SK-N-SH (cell line): ENCODE measurements around the gene RGS6. TPM values are rescaled to one million over a fixed set of nuclear protein-coding genes. Genes with fewer than 3 reads are reported as not detected.

Source experiments
- CTCF ChIA-PET: fragments of 300-600, 350-600 bp; formaldehyde crosslinking; extraction: SDS; loops from one replicate; lab custom pipeline; 2021; lab: Yijun Ruan, JAX
- POLR2A ChIA-PET: fragments of 350-600 bp; sonication (Branson Sonifier 250); formaldehyde crosslinking; extraction: SDS; loops from one replicate; lab custom pipeline; 2020; ENCODE audit warnings: antibody characterized with exemption, inconsistent platforms; lab: Yijun Ruan, JAX
- DNase-seq: peaks from one replicate; pipeline ENCODE4 v3.0.0; 2012
- H2AFZ ChIP-seq: fragments of 200-600 bp; sonication (generic); 2 replicates; pipeline ENCODE4 v1.8.1; 2016; ENCODE audit warnings: antibody characterized with exemption, mild to moderate bottlenecking, low read depth
- H3F3A ChIP-seq: fragments of 200-600 bp; sonication (generic); replicated peaks from 2 replicates; pipeline ENCODE3; 2016; ENCODE audit warnings: antibody characterized with exemption, mild to moderate bottlenecking; ENCODE audit not compliant: insufficient read depth
- H3K27ac ChIP-seq, 2 experiments: fragments of 200-500 bp in 1 of 2; fragments of 200-600 bp in 1 of 2; sonication (Bioruptor generic) in 1 of 2; sonication (generic), shearing (Covaris generic) in 1 of 2; 2 replicates each; pipeline versions ENCODE4 v1.5.1 to v1.6.1; 2014 to 2016; ENCODE audit warnings: low read depth in 2 of 2, inconsistent platforms in 1 of 2, low read length in 1 of 2, mild to moderate bottlenecking in 1 of 2, mixed read lengths in 1 of 2
- H3K27me3 ChIP-seq: fragments of 200-600 bp; sonication (generic), shearing (Covaris generic); 2 replicates; pipeline ENCODE4 v1.6.1; 2016; ENCODE audit warnings: mixed run types; ENCODE audit not compliant: insufficient read depth
- H3K36me3 ChIP-seq, 2 experiments: fragments of 200-500 bp in 1 of 2; fragments of 200-600 bp in 1 of 2; sonication (Bioruptor generic) in 1 of 2; sonication (generic) in 1 of 2; replicated peaks in 1 of 2; 2 replicates each; pipeline versions ENCODE3 to v1.5.1; 2014 to 2016; ENCODE audit warnings: low read length in 1 of 2, mild to moderate bottlenecking in 1 of 2; ENCODE audit not compliant: insufficient read depth in 2 of 2, control insufficient read depth in 1 of 2
- H3K4me1 ChIP-seq, 2 experiments: fragments of 200-500 bp in 1 of 2; fragments of 200-600 bp in 1 of 2; sonication (Bioruptor generic) in 1 of 2; sonication (generic), shearing (Covaris generic) in 1 of 2; 2 replicates each; pipeline versions ENCODE4 v1.5.1 to v1.6.1; 2014 to 2016; ENCODE audit warnings: low read depth in 1 of 2, low read length in 1 of 2, mixed run types in 1 of 2; ENCODE audit not compliant: insufficient read depth in 2 of 2, control insufficient read depth in 1 of 2
- H3K4me2 ChIP-seq: fragments of 200-600 bp; sonication (generic), shearing (Covaris generic); 2 replicates; pipeline ENCODE4 v1.6.1; 2017; ENCODE audit warnings: mixed run types
- H3K4me3 ChIP-seq, 2 experiments: fragments of 200-500 bp in 1 of 2; fragments of 200-600 bp in 1 of 2; sonication (Bioruptor generic) in 1 of 2; sonication (generic), shearing (Covaris generic) in 1 of 2; 2 replicates each; pipeline versions ENCODE4 v1.5.1 to v1.8.1; 2014 to 2016; ENCODE audit warnings: low read depth in 2 of 2, inconsistent platforms in 1 of 2, low read length in 1 of 2, mild to moderate bottlenecking in 1 of 2, mixed read lengths in 1 of 2, moderate library complexity in 1 of 2
- H3K79me2 ChIP-seq: fragments of 200-600 bp; sonication (generic); 2 replicates; pipeline ENCODE4 v1.8.1; 2017; ENCODE audit warnings: mild to moderate bottlenecking; ENCODE audit not compliant: insufficient read depth
- H3K9ac ChIP-seq: fragments of 200-600 bp; sonication (generic); 2 replicates; pipeline ENCODE4 v1.6.1; 2017; ENCODE audit warnings: mixed run types
- H3K9me2 ChIP-seq: fragments of 200-600 bp; sonication (generic); 2 replicates; pipeline ENCODE4 v1.6.1; 2017; ENCODE audit warnings: mixed run types
- H3K9me3 ChIP-seq: fragments of 200-600 bp; sonication (generic); 2 replicates; pipeline ENCODE4 v1.6.1; 2017; ENCODE audit warnings: mixed run types, mild to moderate bottlenecking, moderate library complexity
- H4K20me1 ChIP-seq: fragments of 200-600 bp; sonication (generic); 2 replicates; pipeline ENCODE4 v1.6.1; 2017; ENCODE audit warnings: mild to moderate bottlenecking, mixed run types; ENCODE audit not compliant: insufficient read depth
- CHD2 ChIP-seq: fragments of 150-350 bp; IDR thresholded peaks from 2 replicates; pipeline ENCODE4 v1.6.1; 2018; ENCODE audit warnings: low read length; ENCODE audit not compliant: partially characterized antibody
- ELF1 ChIP-seq: IDR thresholded peaks from 2 replicates; pipeline ENCODE4 v1.4.0; 2012
- EP300 ChIP-seq, 2 experiments: IDR thresholded peaks; 2 replicates each; pipeline versions ENCODE4 v1.4.0 to v1.6.1; 2012; ENCODE audit warnings: borderline replicate concordance in 1 of 2, low read depth in 1 of 2, low read length in 1 of 2
- GABPA ChIP-seq: IDR thresholded peaks from 2 replicates; pipeline ENCODE4 v1.4.0; 2012; ENCODE audit warnings: low read depth, mild to moderate bottlenecking
- IRF3 ChIP-seq: fragments of 150-350 bp; IDR thresholded peaks from 2 replicates; pipeline ENCODE4 v1.6.1; 2016; ENCODE audit warnings: mild to moderate bottlenecking, low read depth, low read length
- MEF2A ChIP-seq: IDR thresholded peaks from 2 replicates; pipeline ENCODE4 v1.4.0; 2012; ENCODE audit warnings: low read depth, borderline replicate concordance
- MXI1 ChIP-seq: IDR thresholded peaks from 2 replicates; pipeline ENCODE4 v1.6.1; 2012; ENCODE audit warnings: mild to moderate bottlenecking, low read depth, low read length, improper control_type of control experiment
- NFIC ChIP-seq: IDR thresholded peaks from 2 replicates; pipeline ENCODE4 v1.4.0; 2012; ENCODE audit warnings: borderline replicate concordance
- NRF1 ChIP-seq: IDR thresholded peaks from 2 replicates; pipeline ENCODE4 v1.6.1; 2012; ENCODE audit warnings: low read depth, mild to moderate bottlenecking, low read length
- PBX3 ChIP-seq: IDR thresholded peaks from 2 replicates; pipeline ENCODE4; 2012
- POLR2AphosphoS5 ChIP-seq: IDR thresholded peaks from 2 replicates; pipeline ENCODE4 v1.6.1; 2012; ENCODE audit warnings: low read depth, low read length
- RXRA ChIP-seq: IDR thresholded peaks from 2 replicates; pipeline ENCODE4 v1.4.0; 2012; ENCODE audit warnings: low read depth, mild to moderate bottlenecking, borderline replicate concordance
- USF1 ChIP-seq: IDR thresholded peaks from 2 replicates; pipeline ENCODE4 v1.4.0; 2012; ENCODE audit warnings: low read depth, borderline replicate concordance
- USF2 ChIP-seq: fragments of 150-350 bp; IDR thresholded peaks from 2 replicates; pipeline ENCODE4 v1.6.1; 2017; ENCODE audit warnings: antibody characterized with exemption, low read length, low read depth, borderline replicate concordance
- YY1 ChIP-seq: IDR thresholded peaks from 2 replicates; pipeline ENCODE4 v1.4.0; 2012; ENCODE audit warnings: low read depth, mild to moderate bottlenecking
- WGBS: methylation state at CpG from one replicate; pipeline ENCODE4 v1.1.6; 2017; ENCODE audit warnings: low lambda C conversion rate; 5-methylcytosine and 5-hydroxymethylcytosine counted together
- polyA plus RNA-seq, 3 experiments: library from polyadenylated mRNA; depleted of rRNA; stranded (reverse); fragments of >200 nt; gene quantifications; 2 replicates each; pipeline ENCODE4 v1.2.3, GENCODE V29; 2012

The RGS6 gene
- polyA plus RNA-seq, 1 of the 3 experiments (the other 2 are of a cell fraction) = not detected

GRCh38 chr14:72237722-72238666 lies 305.8 kb downstream of the RGS6 start (continued):
- TF ChIP-seq NRF1 (no peak), POLR2AphosphoS5 (no peak)

GRCh38 chr14:72243309-72244293 lies 311.4 kb downstream of the RGS6 start:
- no peaks in the 10 kb centered on the region for H3K36me3 ChIP-seq
- 13% methylated on average over 5 of the region's 5 CpGs for WGBS
- no peak for DNase-seq
- no peak overlapping the region for H3K4me2 ChIP-seq
- H3F3A ChIP-seq = no peaks in the 10 kb centered on the region
- H3K27ac ChIP-seq = no peak overlapping the region
- H4K20me1 ChIP-seq = no peaks in the 10 kb centered on the region
- H2AFZ ChIP-seq = no peak overlapping the region
- no peaks in the 10 kb centered on the region; the same call in 1 of the 2 replicates for H3K27me3 ChIP-seq
- no peak overlapping the region for H3K9ac ChIP-seq
- CTCF ChIA-PET = interaction anchor here (0.6 kb wide), 1 partner anchor 11 kb away, joined by 3 read pairs; no protein-coding TSS in a partner anchor
- POLR2A ChIA-PET = no interaction called here
- no peaks in the 10 kb centered on the region for H3K9me3 ChIP-seq
- TF ChIP-seq PBX3 = no peak
- no peaks in the 10 kb centered on the region for H3K4me1 ChIP-seq
- H3K4me3 ChIP-seq = no peak overlapping the region
- H3K9me2 ChIP-seq = no peaks in the 10 kb centered on the region
- H3K79me2 ChIP-seq = no peaks in the 10 kb centered on the region

GRCh38 chr14:72247896-72248465 lies 315.8 kb downstream of the RGS6 start:
- CTCF ChIA-PET = interaction anchor here (0.6 kb wide), 1 partner anchor 75 kb away, joined by 3 read pairs; no protein-coding TSS in a partner anchor
- Histone ChIP-seq H3F3A (no peaks in the 10 kb centered on the region), H3K4me1 (no peaks in the 10 kb centered on the region), H3K27ac (no peak overlapping the region), H3K36me3 (no peaks in the 10 kb centered on the region), H3K4me2 (no peak overlapping the region), H4K20me1 (no peaks in the 10 kb centered on the region), H3K79me2 (no peaks in the 10 kb centered on the region)
- TF ChIP-seq POLR2AphosphoS5 (no peak), IRF3 (no peak), CHD2 (no peak), YY1 (no peak), RXRA (no peak), USF1 (no peak), EP300 (IDR thresholded peaks at IDR 0.05; ENCODE audit: borderline replicate concordance in 1 of 2, low read depth in 1 of 2, low read length in 1 of 2) (no peak), MEF2A (no peak), GABPA (no peak), USF2 (no peak), ELF1 (no peak), MXI1 (no peak), NFIC (no peak)
- TF ChIP-seq, all 33 proteins: peak for 0
- DNase-seq = no peak
- Histone ChIP-seq H3K9me3 (no peaks in the 10 kb centered on the region), H3K4me3 (no peak overlapping the region), H3K9me2 (no peaks in the 10 kb centered on the region), H2AFZ (no peak overlapping the region), H3K9ac (no peak overlapping the region), H3K27me3 (no peaks in the 10 kb centered on the region)
- 0% methylated on average over 1 of the region's 1 CpG for WGBS
- POLR2A ChIA-PET = no interaction called here
